NCI-H187 treated with DMSO at 0.1 percent for 48 hours (cell line): ENCODE results near the gene LANCL3.
A peak's percentile ranks its signal among the peaks of the same experiment; 100 is the strongest.

Source experiments
- DNase-seq: peaks from one replicate; lab custom pipeline; 2025; lab: John Stamatoyannopoulos, UW

LANCL3 gene

GRCh38 chrX:37679888-37680287, 108.4 kb downstream of the LANCL3 start:
- DNase-seq: no peak

- DNase-seq: no peak
Observed at GRCh38 chrX:37684426-37684825, 113.0 kb downstream of the LANCL3 start.

GRCh38 chrX:37684973-37685372, 113.5 kb downstream of the LANCL3 start:
- DNase-seq: no peak

- DNase-seq: no peak
Observed at GRCh38 chrX:37685381-37686359, 114.2 kb downstream of the LANCL3 start, which contains the start of gene XK. Gene XK, plus strand, starts transcription at chrX:37685791. Its CDS starts 171 bp downstream, at chrX:37685962.

GRCh38 chrX:37686369-37686995, 115.0 kb downstream of the LANCL3 start:
- no peak for DNase-seq

GRCh38 chrX:37686996-37687395, 115.5 kb downstream of the LANCL3 start:
- no peak for DNase-seq

- DNase-seq: no peak
Observed at GRCh38 chrX:37690119-37690518, 118.7 kb downstream of the LANCL3 start.

- no peak for DNase-seq
Observed at GRCh38 chrX:37692918-37693317, 121.5 kb downstream of the LANCL3 start.

- no peak for DNase-seq
Observed at GRCh38 chrX:37697169-37697760, 125.8 kb downstream of the LANCL3 start.

- peak; percentile 15 for DNase-seq
Observed at GRCh38 chrX:37701588-37701987, 130.1 kb downstream of the LANCL3 start.

- DNase-seq: no peak
Observed at GRCh38 chrX:37711991-37712390, 140.5 kb downstream of the LANCL3 start.

GRCh38 chrX:37712458-37712857, 141.0 kb downstream of the LANCL3 start:
- DNase-seq: no peak

- DNase-seq: no peak
Observed at GRCh38 chrX:37714479-37714878, 143.0 kb downstream of the LANCL3 start.

GRCh38 chrX:37716602-37717001, 145.1 kb downstream of the LANCL3 start:
- DNase-seq: no peak

GRCh38 chrX:37717708-37718107, 146.2 kb downstream of the LANCL3 start:
- no peak for DNase-seq

GRCh38 chrX:37722595-37722994, 151.1 kb downstream of the LANCL3 start:
- DNase-seq: no peak

- no peak for DNase-seq
Observed at GRCh38 chrX:37726346-37726745, 154.9 kb downstream of the LANCL3 start.
